Measurements from ENCODE around the gene CLDN6. TPM values are rescaled to one million over a fixed set of nuclear protein-coding genes. Genes with fewer than 3 reads are reported as not detected.

Gene CLDN6
- total RNA-seq, 1 experiment from 2014 or later: 743 TPM

GRCh38 chr16:3062553-3062952 is 44.6 kb upstream of the CLDN6 start:
- H2BK12ac ChIP-seq (ENCODE audit: insufficient read length, low read depth, low read length): no peak overlapping the region
- H2AK5ac ChIP-seq (ENCODE audit: insufficient read length, low read length): no peak overlapping the region
- no peaks in the 10 kb centered on the region for H4K20me1 ChIP-seq (ENCODE audit: control insufficient read depth, insufficient read depth, insufficient read length)
- Mint-ChIP-seq H3K27me3 (ENCODE audit: low read depth) (peaks cover 19% of the 10 kb centered on the region), H3K4me3 (no peak overlapping the region), H3K4me1 (peaks cover 24 to 29% of the 10 kb centered on the region in 2 experiments), H3K9me3 (no peaks in the 10 kb centered on the region; a peak in 1 of 5 replicates), H3K27ac (no peak overlapping the region), H3K36me3 (ENCODE audit: insufficient read depth in 1 of 3, low read depth in 3 of 3) (peaks cover 0 to 1% (median 0%) of the 10 kb centered on the region in 3 experiments; a peak in 3 of 7 replicates)
- WGBS (ENCODE audit: extremely low coverage, insufficient read length, low lambda C conversion rate): no CpG with 5 or more reads among the region's 6 CpGs
- no peaks in the 10 kb centered on the region for H3K4me1 ChIP-seq (ENCODE audit: insufficient read depth, low read length)
- H2AFZ ChIP-seq (ENCODE audit: low read length): no peak overlapping the region
- DNase-seq: no peak
- no peak overlapping the region for H3K56ac ChIP-seq (ENCODE audit: insufficient read length, low read depth, low read length)
- H3K27ac ChIP-seq (ENCODE audit: insufficient read length, low read depth, low read length): no peak overlapping the region
- no peak overlapping the region for H4K8ac ChIP-seq (replicated peaks; ENCODE audit: insufficient read length, low read depth, low read length)
- no peaks in the 10 kb centered on the region for H3K9me3 ChIP-seq (ENCODE audit: control insufficient read depth, low read depth, low read length)
- H4K5ac ChIP-seq (ENCODE audit: insufficient read length, low read depth, low read length): no peak overlapping the region
- H2BK120ac ChIP-seq (ENCODE audit: low read depth, low read length, poor library complexity, severe bottlenecking): no peak overlapping the region
- no peak overlapping the region for H3K9ac ChIP-seq (ENCODE audit: extremely low read depth, insufficient read length, low read length)
- no peak overlapping the region for H2BK15ac ChIP-seq (ENCODE audit: low read depth, low read length)
- H3K14ac ChIP-seq (ENCODE audit: insufficient read depth, low read length): no peak overlapping the region
- no peak for TF ChIP-seq CTCF (conservative IDR thresholded peaks at IDR 0.05)
- no peaks in the 10 kb centered on the region for H3K27me3 ChIP-seq (ENCODE audit: insufficient read depth, low read length)
- H3K23ac ChIP-seq (ENCODE audit: insufficient read length, low read depth, low read length): no peak overlapping the region
- no peaks in the 10 kb centered on the region for H3K79me2 ChIP-seq (ENCODE audit: insufficient read depth, low read length)
- no peak overlapping the region for H3K4ac ChIP-seq (ENCODE audit: low read depth, low read length)
- H3K23me2 ChIP-seq (ENCODE audit: insufficient read length, low read depth, low read length, poor library complexity, severe bottlenecking): peaks cover 14% of the 10 kb centered on the region
- H3T11ph ChIP-seq (ENCODE audit: low read length): no peak overlapping the region
- no peak overlapping the region for H3K18ac ChIP-seq (ENCODE audit: insufficient read length, low read depth, low read length)
- H2BK20ac ChIP-seq (ENCODE audit: low read depth, low read length, poor library complexity, severe bottlenecking): no peak overlapping the region
- H3K79me1 ChIP-seq (ENCODE audit: insufficient read depth, low read depth, low read length, poor library complexity, severe bottlenecking): no peaks in the 10 kb centered on the region
- H4K91ac ChIP-seq (ENCODE audit: insufficient read length, low read depth, low read length): no peak overlapping the region
- H2BK5ac ChIP-seq (ENCODE audit: insufficient read length, low read length): no peak overlapping the region
- no peak overlapping the region for H3K4me2 ChIP-seq (ENCODE audit: insufficient read depth, insufficient read length, low read length)

Data from H9 (cell line).